Erythroblast (primary cell): ENCODE data around the gene IL5RA.

ENCODE experiments used
- GATA1 ChIP-seq: IDR thresholded peaks from 2 replicates; pipeline ENCODE4 v1.6.1; 2011; ENCODE audit warnings: low read depth, mild to moderate bottlenecking, control low read depth, low read length, moderate library complexity
- POLR2A ChIP-seq: IDR thresholded peaks from 2 replicates; pipeline ENCODE4 v1.6.1; 2011; ENCODE audit warnings: mild to moderate bottlenecking, low read length

- TF ChIP-seq POLR2A, result no peak
- TF ChIP-seq GATA1, result no peak
These were observed 22.3 kb downstream of the IL5RA start for GRCh38 chr3:3087716-3088465.
